ENCODE results near the gene SUGP2. TPM values are rescaled to one million over a fixed set of nuclear protein-coding genes. Genes with fewer than 3 reads are reported as not detected.

The SUGP2 gene
- total RNA-seq, 1 donor from 2014 or later = 24.8 TPM

DNA sequence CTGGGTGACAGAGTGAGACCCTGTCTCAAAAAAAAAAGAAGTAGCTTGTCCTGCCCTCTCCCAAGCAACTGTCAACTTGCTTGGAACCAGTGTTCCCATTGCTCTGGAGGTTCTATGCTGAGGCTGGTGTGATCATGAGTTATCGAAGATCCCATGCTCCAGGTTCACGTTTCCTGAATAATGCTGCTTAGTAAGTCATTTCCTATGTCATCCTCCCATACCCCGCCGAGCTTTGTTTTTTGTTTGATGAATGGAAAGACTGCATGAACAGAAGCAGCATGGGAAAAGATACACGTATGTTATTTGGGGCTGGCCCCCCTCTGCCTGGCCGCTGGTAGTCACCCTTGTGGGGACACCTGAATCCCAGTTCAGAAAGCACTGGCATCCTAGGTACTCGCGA is 41.8 kb upstream of the SUGP2 start:
- DNase-seq (ENCODE audit: low read depth) = no peak
- TF ChIP-seq CTCF (conservative IDR thresholded peaks at IDR 0.05; ENCODE audit: low read depth, low read length) = no peak
- H3K4me3 ChIP-seq (ENCODE audit: low read depth, low read length) = no peak overlapping the region

DNA sequence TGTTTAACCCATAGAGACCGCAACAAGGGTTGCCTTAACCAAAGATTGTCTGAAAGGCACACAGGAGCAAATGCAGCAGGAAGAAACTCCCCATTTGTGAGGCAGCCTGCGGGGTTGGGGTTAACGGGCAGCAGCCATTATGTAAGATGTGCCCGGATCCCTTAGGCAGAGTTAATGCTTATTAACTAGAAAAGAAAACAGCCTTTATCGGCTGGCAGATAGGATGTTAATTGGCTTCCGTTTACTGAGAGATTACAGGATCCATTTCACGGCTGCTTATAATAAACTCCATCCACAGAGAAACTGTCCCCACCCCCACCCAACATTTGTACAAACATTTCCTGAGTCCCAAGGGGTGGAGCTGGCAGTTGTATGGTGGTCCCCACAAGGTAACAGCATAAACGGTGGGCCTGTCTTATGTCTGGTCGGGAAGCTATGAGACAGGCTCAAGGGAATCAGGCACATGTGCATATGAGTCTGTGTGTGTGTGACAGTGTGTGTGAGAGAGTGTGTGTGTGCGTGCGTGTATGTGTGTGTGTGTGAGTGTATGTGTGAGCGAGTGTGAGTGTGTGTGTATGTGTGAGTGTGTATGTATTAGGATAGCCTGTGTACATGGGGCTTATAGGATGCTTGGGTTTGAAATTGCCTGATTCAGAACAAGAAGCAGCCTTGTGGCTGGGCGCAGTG is 41.0 kb upstream of the SUGP2 start:
- no peak for TF ChIP-seq CTCF (conservative IDR thresholded peaks at IDR 0.05; ENCODE audit: low read depth, low read length)
- H3K4me3 ChIP-seq (ENCODE audit: low read depth, low read length) = no peak overlapping the region
- no peak for DNase-seq (ENCODE audit: low read depth)

- H3K4me3 ChIP-seq (ENCODE audit: low read depth, low read length) = no peak overlapping the region
- DNase-seq (ENCODE audit: low read depth) = no peak
- TF ChIP-seq CTCF (conservative IDR thresholded peaks at IDR 0.05; ENCODE audit: low read depth, low read length) = no peak
These were observed 38.6 kb upstream of the SUGP2 start for GRCh38 chr19:19071897-19072296.

GRCh38 chr19:19068659-19069654 is 35.6 kb upstream of the SUGP2 start:
- no peak for DNase-seq (ENCODE audit: low read depth)

DNA sequence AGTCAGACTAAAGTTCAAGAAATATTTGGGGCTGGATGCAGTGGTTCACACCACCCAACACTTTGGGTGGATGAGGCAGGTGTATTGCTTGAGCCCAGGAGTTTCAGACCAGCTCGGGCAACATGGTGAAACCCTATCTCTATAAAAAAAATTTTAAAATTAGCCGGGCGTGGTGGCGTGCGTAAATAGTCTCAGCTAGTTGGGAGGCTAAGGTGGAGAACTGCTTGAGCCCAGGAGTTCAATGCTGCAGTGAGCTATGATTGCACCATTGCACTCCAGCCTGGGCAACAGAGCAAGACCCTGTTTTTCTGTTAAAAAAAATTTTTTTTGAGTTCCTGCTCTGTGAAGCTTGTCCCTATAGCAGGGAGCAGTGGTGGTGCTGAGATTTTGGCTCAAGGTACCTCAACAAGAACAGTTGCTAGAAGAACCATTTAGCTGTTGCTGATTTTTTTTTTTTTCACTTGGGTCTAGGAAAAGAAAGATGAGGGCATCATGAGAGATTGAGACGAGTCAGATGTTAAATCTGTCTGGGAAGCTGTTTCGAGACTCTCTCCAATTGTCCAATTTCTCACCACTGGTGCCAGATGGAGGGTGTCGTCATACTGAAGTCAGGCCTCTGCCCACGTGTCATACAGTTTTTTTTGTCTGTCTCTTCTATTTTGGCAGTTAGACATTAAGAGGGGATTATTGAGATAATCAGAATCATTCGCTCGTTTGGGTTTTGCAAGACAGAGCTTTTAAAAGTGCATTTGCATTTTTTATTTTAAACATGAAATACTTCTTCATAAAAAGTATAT is 34.2 kb upstream of the SUGP2 start:
- peak; percentile 12 for DNase-seq (ENCODE audit: low read depth)
- H3K4me3 ChIP-seq (ENCODE audit: low read depth, low read length) = no peak overlapping the region
- TF ChIP-seq CTCF (conservative IDR thresholded peaks at IDR 0.05; ENCODE audit: low read depth, low read length) = no peak

More at GRCh38 chr19:19068659-19069654, 35.6 kb upstream of the SUGP2 start:
- no peak overlapping the region for H3K4me3 ChIP-seq (ENCODE audit: low read depth, low read length)
- no peak for TF ChIP-seq CTCF (conservative IDR thresholded peaks at IDR 0.05; ENCODE audit: low read depth, low read length)

DNA sequence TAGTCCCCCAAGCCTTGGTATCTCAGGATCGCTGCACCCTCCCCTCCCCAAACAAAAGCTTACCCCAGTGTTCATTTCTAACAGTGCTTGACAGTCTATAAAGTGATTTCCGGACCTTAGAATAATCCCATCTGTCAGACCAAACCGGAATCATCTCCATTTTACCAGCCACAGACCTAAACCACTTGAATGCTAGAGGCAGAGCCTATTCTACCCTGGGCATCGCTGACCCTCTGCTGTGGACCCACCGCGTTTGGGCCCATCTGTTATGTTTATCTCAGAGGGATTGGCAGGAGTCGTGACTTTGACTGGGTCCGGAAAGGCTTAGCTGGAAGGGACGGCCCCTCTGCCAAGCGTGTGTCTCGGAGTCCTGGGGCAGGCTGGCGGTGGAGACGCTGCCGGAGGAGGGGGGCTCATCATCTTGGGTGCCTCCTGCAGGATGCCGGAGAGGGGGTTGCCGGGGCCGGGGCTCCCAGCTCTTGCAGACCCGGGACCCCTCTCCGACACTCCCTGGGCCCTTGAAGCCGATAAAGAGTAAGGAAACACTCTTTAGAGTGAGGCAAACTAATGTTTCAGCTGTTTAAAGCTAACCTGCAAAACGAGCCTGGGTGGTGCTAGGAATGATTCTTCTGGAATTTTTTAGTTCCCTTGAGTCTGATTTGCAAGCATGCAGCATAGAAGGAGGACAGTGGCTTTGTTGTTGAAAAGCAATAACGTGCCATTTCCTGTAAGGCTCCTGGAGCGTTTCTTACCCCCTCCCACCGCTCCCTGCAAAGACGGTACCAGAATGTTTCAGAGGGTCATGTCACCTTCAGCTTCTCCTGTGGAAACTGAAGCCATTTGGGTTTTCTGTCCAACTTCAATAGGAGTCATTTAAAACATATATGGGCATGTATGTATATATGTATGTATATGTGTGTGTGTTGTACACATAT is 31.8 kb upstream of the SUGP2 start:
- no peak for TF ChIP-seq CTCF (conservative IDR thresholded peaks at IDR 0.05; ENCODE audit: low read depth, low read length)
- DNase-seq (ENCODE audit: low read depth) = no peak
- peak overlapping the region; percentile 68 for H3K4me3 ChIP-seq (ENCODE audit: low read depth, low read length)
